Choroid plexus epithelial cell (primary cell): Measurements from ENCODE around the gene C2CD2L.
"Not testable (repeated sequence)": the region's sequence is repeated elsewhere in the genome, so short reads cannot be mapped to it uniquely, and the experiment has no call there.

Experiments used
- DNase-seq: peaks from one replicate; pipeline ENCODE4 v3.0.0-alpha.2; 2010; ENCODE audit warnings: low read depth
- H3K4me3 ChIP-seq: 2 replicates; pipeline ENCODE4 v1.5.1; 2011; ENCODE audit warnings: low read depth, mild to moderate bottlenecking, control low read depth, low read length, moderate library complexity
- TF ChIP-seq, protein P1 (sequence below): conservative IDR thresholded peaks from 2 replicates; pipeline ENCODE4 v1.5.1; 2011; ENCODE audit warnings: low read depth, mild to moderate bottlenecking, control low read depth, inconsistent platforms, low read length, moderate library complexity

Gene C2CD2L

DNA sequence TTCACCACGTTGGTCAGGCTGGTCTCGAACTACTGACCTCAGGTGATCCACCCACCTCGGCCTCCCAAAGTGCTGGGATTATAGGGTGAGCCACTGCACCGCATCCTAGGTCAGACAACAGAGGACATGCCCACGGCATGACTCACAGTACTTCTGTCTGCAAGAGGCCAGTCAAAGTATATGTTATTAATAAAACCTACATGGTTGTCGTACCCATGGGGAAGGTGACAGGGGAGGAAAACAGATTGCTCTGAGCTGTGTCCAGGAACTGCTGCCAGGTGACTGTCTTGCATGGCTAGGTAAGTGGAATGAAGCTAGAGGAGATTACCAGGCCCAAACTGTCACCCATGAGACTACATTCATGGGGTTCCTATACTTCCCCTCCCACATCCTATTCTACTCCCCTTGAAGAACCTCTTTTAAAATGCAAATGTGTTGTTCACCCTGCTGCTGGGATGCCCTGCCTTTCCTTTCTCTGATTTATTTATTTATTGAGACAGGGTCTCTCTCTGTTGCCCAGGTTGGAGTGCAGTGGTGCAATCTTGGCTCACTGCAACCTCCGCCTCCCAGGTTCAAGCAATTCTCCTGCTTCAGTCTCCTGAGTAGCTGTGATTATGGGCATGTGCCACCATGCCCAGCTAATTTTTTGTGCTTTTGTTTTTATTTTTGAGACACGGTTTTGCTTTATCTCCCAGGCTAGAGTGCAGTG lies 59.4 kb downstream of the C2CD2L start:
- DNase-seq: peak; percentile 60
- TF ChIP-seq, protein P1, sequence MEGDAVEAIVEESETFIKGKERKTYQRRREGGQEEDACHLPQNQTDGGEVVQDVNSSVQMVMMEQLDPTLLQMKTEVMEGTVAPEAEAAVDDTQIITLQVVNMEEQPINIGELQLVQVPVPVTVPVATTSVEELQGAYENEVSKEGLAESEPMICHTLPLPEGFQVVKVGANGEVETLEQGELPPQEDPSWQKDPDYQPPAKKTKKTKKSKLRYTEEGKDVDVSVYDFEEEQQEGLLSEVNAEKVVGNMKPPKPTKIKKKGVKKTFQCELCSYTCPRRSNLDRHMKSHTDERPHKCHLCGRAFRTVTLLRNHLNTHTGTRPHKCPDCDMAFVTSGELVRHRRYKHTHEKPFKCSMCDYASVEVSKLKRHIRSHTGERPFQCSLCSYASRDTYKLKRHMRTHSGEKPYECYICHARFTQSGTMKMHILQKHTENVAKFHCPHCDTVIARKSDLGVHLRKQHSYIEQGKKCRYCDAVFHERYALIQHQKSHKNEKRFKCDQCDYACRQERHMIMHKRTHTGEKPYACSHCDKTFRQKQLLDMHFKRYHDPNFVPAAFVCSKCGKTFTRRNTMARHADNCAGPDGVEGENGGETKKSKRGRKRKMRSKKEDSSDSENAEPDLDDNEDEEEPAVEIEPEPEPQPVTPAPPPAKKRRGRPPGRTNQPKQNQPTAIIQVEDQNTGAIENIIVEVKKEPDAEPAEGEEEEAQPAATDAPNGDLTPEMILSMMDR: no peak
- H3K4me3 ChIP-seq: no peak overlapping the region

DNA sequence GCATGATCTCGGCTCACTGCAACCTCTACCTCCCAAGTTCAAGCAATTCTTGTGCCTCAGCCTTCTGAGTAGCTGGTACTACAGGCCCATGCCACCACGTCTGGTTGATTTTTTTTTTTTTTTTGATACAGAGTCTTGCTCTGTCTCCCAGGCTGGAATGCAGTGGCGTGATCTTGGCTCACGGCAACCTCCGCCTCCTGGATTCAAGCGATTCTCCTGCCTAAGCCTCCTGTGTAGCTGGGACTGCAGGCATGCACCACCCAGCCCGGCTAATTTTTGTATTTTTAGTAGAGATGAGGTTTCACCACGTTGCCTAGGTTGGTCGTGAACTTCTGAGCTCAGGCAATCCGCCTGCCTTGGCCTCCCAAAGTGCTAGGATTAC lies 59.9 kb downstream of the C2CD2L start:
- H3K4me3 ChIP-seq, DNase-seq: not testable (repeated sequence)

DNA sequence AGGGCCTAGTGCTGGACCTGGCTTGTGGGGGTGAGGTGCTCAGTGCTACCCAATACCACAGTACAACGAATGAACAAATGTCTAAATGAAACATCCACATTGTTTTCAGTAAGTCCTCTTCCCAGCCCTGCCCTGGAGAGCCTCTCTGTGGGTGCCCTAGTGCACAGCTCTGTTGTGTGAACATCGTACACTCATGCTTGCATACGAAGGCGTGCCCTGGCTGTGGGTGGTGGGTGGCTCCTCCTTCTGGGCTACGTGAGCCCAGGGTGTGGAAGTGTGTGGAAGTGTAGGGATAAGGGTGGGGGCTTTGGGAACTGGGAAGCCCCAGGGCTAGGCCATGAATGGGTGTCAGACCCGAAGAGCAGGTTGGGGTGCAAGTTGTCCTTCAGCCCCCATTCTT lies 60.8 kb downstream of the C2CD2L start:
- DNase-seq: peak; percentile 5
- TF ChIP-seq, protein P1: no peak
- H3K4me3 ChIP-seq: no peak overlapping the region
